SKM-1 treated with dmso at 0.1 percent for 144 hours (cell line): Measurements from ENCODE around the gene AJM1.

Source experiments
- DNase-seq: peaks from one replicate; lab custom pipeline; 2025; ENCODE audit not compliant: unreplicated experiment; lab: John Stamatoyannopoulos, UW

AJM1 gene

GRCh38 chr9:136807281-136808074, 34.8 kb upstream of the AJM1 start, which contains the start of gene RABL6:
Gene RABL6 (plus strand): TSS chr9:136807948. CDS start chr9:136808197, 249 bp downstream.
- DNase-seq = peak; percentile 81

GRCh38 chr9:136808075-136808805, 34.0 kb upstream of the AJM1 start:
- no peak for DNase-seq

- no peak for DNase-seq
Observed at GRCh38 chr9:136808806-136809158, 33.5 kb upstream of the AJM1 start.

GRCh38 chr9:136814725-136815421, 27.4 kb upstream of the AJM1 start:
- DNase-seq = no peak

- no peak for DNase-seq
Observed at GRCh38 chr9:136815422-136815782, 26.9 kb upstream of the AJM1 start.

GRCh38 chr9:136820971-136821825, 21.1 kb upstream of the AJM1 start:
- no peak for DNase-seq

- DNase-seq = no peak
Observed at GRCh38 chr9:136821826-136822544, 20.3 kb upstream of the AJM1 start.

GRCh38 chr9:136823136-136824046, 18.9 kb upstream of the AJM1 start:
- DNase-seq = no peak

- DNase-seq = no peak
Observed at GRCh38 chr9:136824496-136825225, 17.6 kb upstream of the AJM1 start.

GRCh38 chr9:136825295-136826187, 16.7 kb upstream of the AJM1 start:
- DNase-seq = no peak

GRCh38 chr9:136826188-136826541, 16.1 kb upstream of the AJM1 start:
- no peak for DNase-seq

GRCh38 chr9:136826703-136827582, 15.3 kb upstream of the AJM1 start:
- no peak for DNase-seq

GRCh38 chr9:136827794-136828473, 14.3 kb upstream of the AJM1 start:
- DNase-seq = no peak

GRCh38 chr9:136828474-136829140, 13.7 kb upstream of the AJM1 start:
- DNase-seq = no peak

GRCh38 chr9:136829412-136829811, 12.9 kb upstream of the AJM1 start:
- no peak for DNase-seq
